HUDEP-2 (cell line): ENCODE data around the gene MESD.
"Not testable (repeated sequence)": the region's sequence is repeated elsewhere in the genome, so short reads cannot be mapped to it uniquely, and the experiment has no call there.

Source experiments
- DNase-seq, 76 experiments: peaks; one replicate each; lab custom pipeline; 2025; ENCODE audit not compliant: unreplicated experiment in 76 of 76; lab: John Stamatoyannopoulos, UW

The MESD gene

GRCh38 chr15:80967451-80967850 is 22.2 kb downstream of the MESD start:
- no peak for DNase-seq

GRCh38 chr15:80966431-80967197 is 23.0 kb downstream of the MESD start:
- no peak for DNase-seq

- not testable (repeated sequence) for DNase-seq
Observed at GRCh38 chr15:80965454-80965853, 24.2 kb downstream of the MESD start.

GRCh38 chr15:80958818-80959495 is 30.7 kb downstream of the MESD start:
- no peak for DNase-seq

- no peak for DNase-seq
Observed at GRCh38 chr15:80957976-80958375, 31.6 kb downstream of the MESD start.

- DNase-seq: no peak
Observed at GRCh38 chr15:80957556-80957955, 32.1 kb downstream of the MESD start.

- peak in 55 of 76 experiments; percentile 4 to 72 (median 33) for DNase-seq
Observed at GRCh38 chr15:80955571-80956452, 33.8 kb downstream of the MESD start.

- no peak for DNase-seq
Observed at GRCh38 chr15:80953953-80954778, 35.5 kb downstream of the MESD start.

- DNase-seq: no peak
Observed at GRCh38 chr15:80953001-80953952, 36.3 kb downstream of the MESD start.

- no peak for DNase-seq
Observed at GRCh38 chr15:80951941-80952340, 37.7 kb downstream of the MESD start.

- no peak for DNase-seq
Observed at GRCh38 chr15:80950291-80951078, 39.1 kb downstream of the MESD start.

GRCh38 chr15:80949756-80950155 is 39.9 kb downstream of the MESD start:
- no peak for DNase-seq

- DNase-seq: no peak
Observed at GRCh38 chr15:80948651-80949292, 40.8 kb downstream of the MESD start.

- DNase-seq: no peak
Observed at GRCh38 chr15:80946576-80946975, 43.0 kb downstream of the MESD start.

- DNase-seq: no peak
Observed at GRCh38 chr15:80945605-80946004, 44.0 kb downstream of the MESD start.

GRCh38 chr15:80944818-80945217 is 44.8 kb downstream of the MESD start:
- DNase-seq: no peak

- DNase-seq: no peak
Observed at GRCh38 chr15:80942746-80943565, 46.7 kb downstream of the MESD start.
